SJCRH30 (cell line): ENCODE measurements around the gene CELA3A. TPM values are rescaled to one million over a fixed set of nuclear protein-coding genes. Genes with fewer than 3 reads are reported as not detected.
A peak's percentile ranks its signal among the peaks of the same experiment; 100 is the strongest.
"Not testable (repeated sequence)": the region's sequence is repeated elsewhere in the genome, so short reads cannot be mapped to it uniquely, and the experiment has no call there.

Experiments
- DNase-seq, 2 experiments: peaks; one replicate each; pipeline ENCODE4 v3.0.0-alpha.2; 2015 to 2020
- H3K27ac ChIP-seq: fragments of 250-450 bp; sonication (Bioruptor Pico); 2 replicates; pipeline ENCODE4 v1.5.1; 2020; ENCODE audit warnings: mild to moderate bottlenecking, moderate library complexity
- H3K27me3 ChIP-seq: fragments of 250-450 bp; sonication (Bioruptor Pico); 2 replicates; pipeline ENCODE4 v1.5.1; 2020; ENCODE audit warnings: mild to moderate bottlenecking, moderate library complexity
- H3K36me3 ChIP-seq: fragments of 250-450 bp; sonication (Bioruptor Pico); 2 replicates; pipeline ENCODE4 v1.5.1; 2020; ENCODE audit warnings: mild to moderate bottlenecking, moderate library complexity
- H3K4me1 ChIP-seq: fragments of 250-450 bp; sonication (Bioruptor Pico); 2 replicates; pipeline ENCODE4 v1.5.1; 2020; ENCODE audit warnings: mild to moderate bottlenecking, moderate library complexity
- H3K4me3 ChIP-seq: fragments of 250-450 bp; sonication (Bioruptor Pico); 2 replicates; pipeline ENCODE4 v1.5.1; 2020; ENCODE audit warnings: mild to moderate bottlenecking, moderate library complexity
- H3K9me3 ChIP-seq: fragments of 250-450 bp; sonication (Bioruptor Pico); replicated peaks from 2 replicates; pipeline ENCODE4 v1.5.1; 2020; ENCODE audit warnings: mild to moderate bottlenecking, moderate library complexity
- total RNA-seq: library from RNA; depleted of rRNA; stranded (reverse); fragments of >200 nt; shearing (Covaris generic); gene quantifications from 2 replicates; pipeline ENCODE4 v1.2.3, GENCODE V29; 2014

The CELA3A gene
- total RNA-seq, 1 experiment from 2014 or later: 0.32 TPM

- Histone ChIP-seq H3K27me3 (no peaks in the 10 kb centered on the region), H3K36me3 (peaks cover 2% of the 10 kb centered on the region; the same call in 1 of the 2 replicates), H3K4me1 (peaks cover 4% of the 10 kb centered on the region; the same call in 1 of the 2 replicates), H3K9me3 (no peaks in the 10 kb centered on the region), H3K27ac (peak overlapping the region; percentile 97), H3K4me3 (peak overlapping the region; percentile 97)
- DNase-seq: peak; percentile 92 to 96
Measured at GRCh38 chr1:22024485-22025367, 23.3 kb downstream of the CELA3A start.

- H3K4me3 ChIP-seq: peak overlapping the region; percentile 97
- H3K4me1 ChIP-seq: peaks cover 4% of the 10 kb centered on the region; the same call in 1 of the 2 replicates
- peak overlapping the region; percentile 97 for H3K27ac ChIP-seq
- H3K9me3 ChIP-seq: no peaks in the 10 kb centered on the region
- DNase-seq: peak; percentile 93 to 97
- H3K27me3 ChIP-seq: no peaks in the 10 kb centered on the region
- peaks cover 2% of the 10 kb centered on the region; the same call in 1 of the 2 replicates for H3K36me3 ChIP-seq
Measured at GRCh38 chr1:22025368-22026155, 24.1 kb downstream of the CELA3A start.

GRCh38 chr1:22026924-22027289 is 25.4 kb downstream of the CELA3A start:
- Histone ChIP-seq H3K4me3 (no peak overlapping the region), H3K27me3 (no peaks in the 10 kb centered on the region), H3K4me1 (peaks cover 13% of the 10 kb centered on the region; the same call in 1 of the 2 replicates), H3K27ac (no peak overlapping the region), H3K9me3 (no peaks in the 10 kb centered on the region), H3K36me3 (peaks cover 2% of the 10 kb centered on the region; the same call in 1 of the 2 replicates)
- no peak for DNase-seq

GRCh38 chr1:22030057-22030456 is 28.6 kb downstream of the CELA3A start:
- Histone ChIP-seq H3K27ac (no peak overlapping the region), H3K4me3 (no peak overlapping the region), H3K9me3 (no peaks in the 10 kb centered on the region), H3K27me3 (no peaks in the 10 kb centered on the region), H3K36me3 (peaks cover 2% of the 10 kb centered on the region; the same call in 1 of the 2 replicates), H3K4me1 (peaks cover 9% of the 10 kb centered on the region; the same call in 1 of the 2 replicates)
- DNase-seq: no peak

GRCh38 chr1:22030473-22030872 is 29.0 kb downstream of the CELA3A start:
- no peaks in the 10 kb centered on the region for H3K27me3 ChIP-seq
- H3K4me3 ChIP-seq: no peak overlapping the region
- no peaks in the 10 kb centered on the region for H3K9me3 ChIP-seq
- H3K27ac ChIP-seq: no peak overlapping the region
- peaks cover 9% of the 10 kb centered on the region; the same call in 1 of the 2 replicates for H3K4me1 ChIP-seq
- no peak for DNase-seq
- H3K36me3 ChIP-seq: peaks cover 2% of the 10 kb centered on the region; the same call in 1 of the 2 replicates

- no peaks in the 10 kb centered on the region for H3K27me3 ChIP-seq
- H3K9me3 ChIP-seq: no peaks in the 10 kb centered on the region
- no peaks in the 10 kb centered on the region for H3K36me3 ChIP-seq
- H3K4me1 ChIP-seq: peaks cover 9% of the 10 kb centered on the region; the same call in 1 of the 2 replicates
- no peak overlapping the region for H3K4me3 ChIP-seq
- DNase-seq: peak; percentile 66 to 67
- H3K27ac ChIP-seq: no peak overlapping the region
Measured at GRCh38 chr1:22031214-22031962, 29.9 kb downstream of the CELA3A start.

- not testable (repeated sequence) for H3K27ac ChIP-seq, H3K27me3 ChIP-seq, DNase-seq, H3K36me3 ChIP-seq, H3K4me3 ChIP-seq, H3K9me3 ChIP-seq
- H3K4me1 ChIP-seq: peaks cover 20% of the 10 kb centered on the region
Measured at GRCh38 chr1:22034834-22035233, 33.4 kb downstream of the CELA3A start.

GRCh38 chr1:22037520-22037919 is 36.1 kb downstream of the CELA3A start:
- no peak for DNase-seq
- Histone ChIP-seq H3K27ac (no peak overlapping the region), H3K4me1 (peaks cover 15% of the 10 kb centered on the region), H3K4me3 (no peak overlapping the region), H3K9me3 (no peaks in the 10 kb centered on the region), H3K27me3 (no peaks in the 10 kb centered on the region), H3K36me3 (no peaks in the 10 kb centered on the region)

GRCh38 chr1:22038036-22038435 is 36.6 kb downstream of the CELA3A start:
- Histone ChIP-seq H3K9me3 (no peaks in the 10 kb centered on the region), H3K27me3 (no peaks in the 10 kb centered on the region), H3K4me1 (peaks cover 15% of the 10 kb centered on the region), H3K4me3 (no peak overlapping the region), H3K27ac (no peak overlapping the region), H3K36me3 (no peaks in the 10 kb centered on the region)
- DNase-seq: peak; percentile 25 to 54

GRCh38 chr1:22039594-22040285 is 38.3 kb downstream of the CELA3A start:
- H3K36me3 ChIP-seq: no peaks in the 10 kb centered on the region
- no peaks in the 10 kb centered on the region for H3K9me3 ChIP-seq
- DNase-seq: peak; percentile 55 to 65
- peaks cover 21% of the 10 kb centered on the region for H3K4me1 ChIP-seq
- no peaks in the 10 kb centered on the region for H3K27me3 ChIP-seq
- no peak overlapping the region for H3K4me3 ChIP-seq
- H3K27ac ChIP-seq: no peak overlapping the region

- peaks cover 24% of the 10 kb centered on the region for H3K4me1 ChIP-seq
- H3K9me3 ChIP-seq: no peaks in the 10 kb centered on the region
- H3K4me3 ChIP-seq: no peak overlapping the region
- no peaks in the 10 kb centered on the region for H3K27me3 ChIP-seq
- H3K27ac ChIP-seq: no peak overlapping the region
- DNase-seq: no peak
- no peaks in the 10 kb centered on the region for H3K36me3 ChIP-seq
Measured at GRCh38 chr1:22040286-22040623, 38.8 kb downstream of the CELA3A start.

GRCh38 chr1:22041505-22041904 is 40.0 kb downstream of the CELA3A start:
- no peak for DNase-seq
- no peaks in the 10 kb centered on the region for H3K36me3 ChIP-seq
- no peaks in the 10 kb centered on the region for H3K27me3 ChIP-seq
- no peak overlapping the region for H3K27ac ChIP-seq
- no peak overlapping the region for H3K4me3 ChIP-seq
- H3K4me1 ChIP-seq: peaks cover 24% of the 10 kb centered on the region
- H3K9me3 ChIP-seq: no peaks in the 10 kb centered on the region

- no peak overlapping the region for H3K27ac ChIP-seq
- no peaks in the 10 kb centered on the region for H3K36me3 ChIP-seq
- peaks cover 17% of the 10 kb centered on the region for H3K4me1 ChIP-seq
- H3K4me3 ChIP-seq: no peak overlapping the region
- no peaks in the 10 kb centered on the region for H3K9me3 ChIP-seq
- no peaks in the 10 kb centered on the region for H3K27me3 ChIP-seq
- DNase-seq: no peak
Measured at GRCh38 chr1:22043198-22043769, 41.8 kb downstream of the CELA3A start.
